Measurements from ENCODE around the gene GPR15.
"Not testable (repeated sequence)": the region's sequence is repeated elsewhere in the genome, so short reads cannot be mapped to it uniquely, and the experiment has no call there.

GPR15 gene

DNA sequence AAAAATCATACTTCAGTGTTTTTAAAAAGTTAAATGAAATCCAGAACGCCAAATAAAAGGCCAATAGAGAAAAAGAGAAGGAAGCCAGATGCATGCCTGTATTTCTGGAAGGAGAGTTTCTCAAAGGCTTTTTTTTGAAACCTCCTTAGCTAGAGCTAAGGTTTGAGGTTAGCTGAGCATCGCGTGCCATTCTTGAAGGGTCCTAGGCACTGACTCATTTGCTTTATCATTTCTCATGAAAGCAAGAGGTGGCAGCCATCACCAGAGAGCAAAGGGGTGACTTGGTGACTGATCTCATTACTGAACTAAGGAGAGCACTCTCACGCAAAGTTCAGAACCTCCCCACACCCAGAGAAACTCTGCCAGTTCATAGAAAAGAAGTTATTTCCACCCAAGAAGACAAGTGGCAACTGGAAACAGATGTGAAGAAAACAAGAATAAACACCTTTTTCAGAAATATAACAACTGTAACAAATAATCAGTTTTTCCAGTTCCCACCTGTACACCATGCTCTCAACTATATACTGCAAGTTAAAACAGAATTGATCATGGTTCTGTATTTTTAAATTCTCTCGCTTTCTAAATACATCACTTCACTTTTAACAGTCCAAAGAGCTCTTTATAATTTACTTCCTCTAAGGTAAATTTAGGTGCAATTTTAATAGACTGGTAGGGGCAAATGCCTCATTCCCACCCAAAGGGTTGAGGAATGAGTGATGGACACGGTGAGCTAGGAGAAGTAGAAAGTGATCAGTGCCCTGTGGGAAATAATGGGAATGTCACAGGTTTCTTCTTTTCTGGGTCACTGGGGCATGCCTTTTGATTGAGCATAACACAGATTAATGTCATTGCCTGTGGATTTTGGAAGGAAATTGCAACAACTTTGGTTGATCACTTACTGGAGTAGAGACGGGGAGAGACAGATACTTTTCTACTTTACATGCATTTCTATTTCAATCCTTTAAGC is 24.7 kb downstream of the GPR15 start:
- DNase-seq (ENCODE audit: extremely low read depth in 1 of 2, low read depth in 1 of 2): peak; percentile 17 to 20

DNA sequence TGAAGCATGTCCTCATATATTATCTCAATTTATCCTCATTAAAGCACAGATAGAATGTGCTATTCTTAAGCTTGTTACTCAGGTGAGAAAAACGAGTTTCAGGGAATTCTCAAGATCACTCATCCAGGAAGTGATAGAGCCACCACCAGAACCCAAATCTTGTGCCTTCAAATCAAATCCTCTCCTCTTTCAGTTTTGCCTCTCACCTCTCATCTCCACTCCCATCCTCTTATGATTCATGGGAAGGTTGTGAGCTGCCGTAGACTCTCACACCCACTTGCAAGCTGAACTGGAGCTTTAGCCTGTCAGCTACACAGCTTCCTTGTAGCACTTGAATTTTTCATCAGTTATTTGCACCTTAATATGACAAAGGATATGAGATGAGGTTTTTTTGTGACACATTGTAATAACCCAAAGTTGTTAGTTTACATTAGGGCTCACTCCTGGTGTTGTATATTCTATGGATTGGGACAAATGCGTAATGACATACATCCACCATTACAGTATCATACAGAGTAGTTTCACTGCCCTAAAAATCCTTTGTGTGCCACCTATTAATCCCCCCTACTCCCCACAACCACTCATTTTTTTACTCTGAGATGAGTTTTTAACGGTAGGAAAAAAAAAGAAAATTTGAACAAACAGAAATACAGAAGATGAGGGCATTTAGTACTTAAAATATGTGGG is 25.7 kb downstream of the GPR15 start:
- DNase-seq (ENCODE audit: extremely low read depth in 1 of 2, low read depth in 1 of 2): no peak

DNA sequence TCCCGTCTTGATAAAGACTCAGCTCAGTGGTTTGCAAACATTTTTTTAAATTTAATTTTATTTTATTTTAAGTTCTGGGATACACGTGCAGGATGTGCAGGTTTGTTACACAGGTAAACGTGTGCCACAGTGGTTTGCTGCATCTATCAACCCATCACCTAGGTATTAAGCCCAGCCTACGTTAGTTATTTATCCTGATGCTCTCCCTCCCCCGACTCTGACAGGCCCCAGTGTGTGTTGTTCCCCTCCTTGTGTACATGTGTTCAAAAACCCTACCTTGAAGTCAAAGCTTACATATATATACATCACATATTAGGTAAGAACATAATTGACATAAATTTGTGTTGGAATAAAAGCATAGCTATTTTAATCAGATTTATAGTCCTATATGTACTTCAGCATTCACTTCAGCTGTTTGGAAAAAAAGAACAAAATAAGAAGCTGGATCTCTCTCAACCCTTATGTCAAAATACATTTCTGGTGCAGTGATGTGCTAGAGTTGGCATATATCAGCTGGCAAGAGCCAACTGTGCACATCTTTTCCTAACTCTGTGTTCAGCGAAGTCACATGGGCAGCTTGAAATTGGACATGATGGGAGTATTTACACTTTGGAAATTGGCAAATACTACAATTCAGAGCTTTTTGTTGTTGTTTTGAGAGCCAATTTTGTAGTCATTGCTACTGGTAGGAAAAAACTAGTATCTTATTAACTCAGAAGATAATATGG is 26.5 kb downstream of the GPR15 start:
- no peak for DNase-seq (ENCODE audit: extremely low read depth in 1 of 2, low read depth in 1 of 2)

DNA sequence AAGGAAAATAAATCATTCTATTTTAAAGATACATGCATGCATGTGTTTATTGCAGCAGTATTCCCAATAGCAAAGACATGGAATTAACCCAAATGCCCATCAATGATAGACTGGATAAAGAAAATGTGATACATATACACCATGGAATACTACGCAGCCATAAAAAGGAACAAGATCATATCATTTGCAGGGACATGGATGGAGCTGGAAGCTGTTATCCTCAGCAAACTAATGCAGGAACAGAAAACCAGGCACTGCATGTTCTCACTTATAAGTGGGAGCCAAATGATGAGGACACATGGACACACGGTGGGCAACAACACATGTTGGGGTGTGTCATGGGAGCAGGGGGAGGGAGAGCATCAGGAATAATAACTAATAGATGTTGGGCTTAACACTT is 28.0 kb downstream of the GPR15 start:
- DNase-seq (ENCODE audit: extremely low read depth in 1 of 2, low read depth in 1 of 2): not testable (repeated sequence)

GRCh38 chr3:98560911-98561310 is 29.1 kb downstream of the GPR15 start:
- DNase-seq (ENCODE audit: extremely low read depth in 1 of 2, low read depth in 1 of 2): no peak

DNA sequence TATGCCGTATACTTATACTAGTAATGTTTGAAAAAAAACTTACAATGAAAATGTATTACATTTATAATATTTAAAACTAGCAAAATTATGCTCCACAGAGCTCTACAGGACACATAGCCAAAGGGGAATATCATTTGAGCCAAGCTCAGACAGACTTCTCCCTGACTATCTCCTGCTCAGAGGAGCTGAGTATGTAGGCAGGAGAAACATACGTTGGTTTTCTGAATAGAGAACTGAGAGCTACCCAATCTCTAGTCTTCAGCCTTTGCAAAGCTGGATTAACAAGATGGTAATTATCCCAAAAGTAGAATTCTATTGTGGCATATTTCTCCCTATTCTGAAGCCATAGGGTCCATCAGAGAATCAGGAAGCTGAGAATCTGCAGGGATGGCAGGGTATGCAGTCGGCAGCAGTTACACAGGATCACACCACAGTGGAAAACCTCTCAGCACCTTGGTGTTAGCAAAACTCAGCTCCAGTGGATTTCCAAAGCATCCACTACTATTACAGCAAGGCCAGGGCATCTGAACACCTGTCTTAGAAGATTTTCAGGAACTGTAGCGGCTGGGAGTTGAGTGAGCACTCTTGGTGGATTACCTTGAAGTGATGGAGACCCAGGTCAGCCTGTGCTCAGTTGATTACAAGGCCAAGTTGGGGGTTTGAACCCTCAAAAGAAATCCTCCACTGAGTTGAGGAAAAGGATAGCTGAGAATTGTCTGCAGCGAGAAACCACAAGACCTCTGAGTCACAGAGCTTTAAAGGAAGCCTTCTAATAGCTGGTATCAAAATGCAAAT is 30.1 kb downstream of the GPR15 start:
- no peak for DNase-seq (ENCODE audit: extremely low read depth in 1 of 2, low read depth in 1 of 2)

DNA sequence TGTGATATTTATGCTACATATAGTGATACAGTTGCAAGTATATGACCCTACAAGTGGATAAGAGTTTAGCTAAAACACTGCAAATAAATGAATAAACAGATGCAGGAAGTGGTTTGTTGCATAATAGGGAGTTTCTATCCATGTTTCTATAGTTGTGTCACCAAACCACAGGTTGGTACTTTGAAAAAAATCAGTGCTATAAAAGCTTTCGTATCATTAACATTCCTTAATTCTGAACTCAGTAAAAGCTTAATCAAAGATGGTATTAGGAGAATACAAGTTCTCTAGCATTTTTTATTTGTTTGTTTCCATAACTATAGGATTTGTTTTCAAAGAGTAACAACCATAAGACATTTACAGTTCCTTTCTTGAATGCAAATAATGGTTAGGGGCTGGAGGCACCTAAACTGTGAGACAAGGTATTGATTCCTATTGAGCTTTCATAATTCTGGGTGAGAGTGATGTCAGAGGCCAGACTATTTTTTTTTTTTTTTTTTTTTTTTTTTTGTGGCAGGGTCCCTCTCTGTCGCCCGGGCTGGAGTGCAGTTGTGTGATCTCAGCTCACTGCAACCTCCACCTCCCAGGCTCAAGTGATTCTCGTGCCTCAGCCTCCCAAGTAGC is 32.0 kb downstream of the GPR15 start:
- DNase-seq (ENCODE audit: extremely low read depth in 1 of 2, low read depth in 1 of 2): no peak

- DNase-seq (ENCODE audit: extremely low read depth in 1 of 2, low read depth in 1 of 2): no peak
Measured at GRCh38 chr3:98564282-98565005, 32.7 kb downstream of the GPR15 start.

GRCh38 chr3:98565237-98565643 is 33.5 kb downstream of the GPR15 start:
- DNase-seq (ENCODE audit: extremely low read depth in 1 of 2, low read depth in 1 of 2): no peak

GRCh38 chr3:98565843-98566242 is 34.1 kb downstream of the GPR15 start:
- DNase-seq (ENCODE audit: extremely low read depth in 1 of 2, low read depth in 1 of 2): no peak

GRCh38 chr3:98567666-98568270 is 36.0 kb downstream of the GPR15 start:
- DNase-seq (ENCODE audit: extremely low read depth in 1 of 2, low read depth in 1 of 2): no peak

- no peak for DNase-seq (ENCODE audit: extremely low read depth in 1 of 2, low read depth in 1 of 2)
Measured at GRCh38 chr3:98568402-98568801, 36.6 kb downstream of the GPR15 start.

- DNase-seq (ENCODE audit: extremely low read depth in 1 of 2, low read depth in 1 of 2): no peak
Measured at GRCh38 chr3:98573181-98573728, 41.5 kb downstream of the GPR15 start.

- DNase-seq (ENCODE audit: extremely low read depth in 1 of 2, low read depth in 1 of 2): no peak
Measured at GRCh38 chr3:98574132-98574531, 42.4 kb downstream of the GPR15 start.

DNA sequence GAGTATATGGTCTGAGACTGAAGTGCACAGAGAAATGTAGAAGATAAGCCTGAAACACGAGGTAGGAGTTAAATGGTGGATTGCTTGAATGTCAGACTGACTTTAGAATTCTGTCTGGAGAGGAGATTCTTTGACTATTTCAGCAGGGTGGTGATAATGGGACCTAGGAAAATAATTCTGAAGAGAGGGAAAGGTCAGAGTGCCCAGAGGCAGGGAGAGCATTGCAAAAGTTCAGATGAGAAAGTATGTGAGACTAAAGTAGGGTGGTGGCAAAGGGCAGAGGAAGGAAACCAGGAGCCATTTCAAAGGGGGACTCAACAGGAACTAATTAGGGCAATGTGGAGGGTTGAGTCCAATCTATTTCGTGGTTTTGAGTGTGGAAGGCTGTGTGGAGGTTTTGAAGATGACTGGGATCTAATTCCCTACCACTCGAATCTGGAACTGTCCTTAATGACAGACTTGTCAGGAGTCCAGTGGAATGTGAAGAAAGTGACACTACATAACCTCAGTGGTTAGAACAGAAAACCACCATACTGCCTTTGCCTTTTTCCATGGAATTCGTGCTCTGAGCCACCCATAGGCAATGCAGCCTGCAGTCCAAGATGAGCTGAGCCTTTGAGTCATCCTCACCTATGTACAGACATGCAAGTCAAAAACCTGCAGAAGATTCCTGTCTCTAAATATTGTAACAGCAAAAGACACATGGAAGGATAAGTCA is 45.6 kb downstream of the GPR15 start:
- DNase-seq (ENCODE audit: extremely low read depth in 1 of 2, low read depth in 1 of 2): no peak

DNA sequence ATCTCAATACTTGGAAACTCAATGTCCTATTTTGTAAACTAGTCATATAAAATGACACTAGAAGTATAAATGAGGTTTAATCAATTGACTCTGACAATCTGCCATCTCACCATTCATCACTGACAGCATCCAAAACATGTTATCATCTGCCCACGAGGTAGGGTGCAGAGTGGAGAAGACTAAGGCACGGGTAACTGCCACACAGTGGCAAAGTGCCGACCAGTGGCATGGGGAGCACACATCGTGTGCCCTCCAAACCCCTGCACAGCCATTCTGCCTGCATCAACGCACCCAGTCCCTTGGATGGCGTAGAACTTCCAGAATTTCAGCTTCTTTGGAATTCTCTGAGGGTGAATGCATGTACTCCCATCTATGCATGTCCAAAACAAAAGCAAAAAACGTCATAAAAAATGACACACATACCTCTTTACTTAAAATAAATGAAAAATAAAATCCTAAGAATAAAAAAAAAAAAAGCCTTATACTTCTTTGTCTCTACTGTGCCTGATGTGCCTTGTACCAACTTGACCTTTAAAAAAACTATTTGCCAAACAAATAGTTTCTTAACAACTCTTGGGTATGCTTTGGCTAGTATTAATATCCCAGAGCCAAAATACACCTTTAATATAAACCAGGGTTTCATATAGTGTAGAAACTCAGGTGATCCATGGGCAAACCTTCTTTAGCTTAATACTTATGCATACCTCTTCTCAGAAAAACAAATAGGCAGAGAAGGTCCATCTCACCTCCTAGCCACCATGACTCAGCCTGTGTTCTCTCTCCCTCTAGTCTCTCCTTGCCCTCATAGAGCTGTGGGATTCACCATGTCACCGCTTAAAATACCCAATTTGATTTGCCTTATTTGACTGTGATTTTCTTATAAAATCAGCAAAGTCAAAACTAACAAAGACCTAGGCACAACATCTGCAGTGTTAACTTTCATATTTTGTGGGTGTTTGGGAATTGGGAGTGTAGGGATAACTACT is 48.9 kb downstream of the GPR15 start:
- no peak for DNase-seq (ENCODE audit: extremely low read depth in 1 of 2, low read depth in 1 of 2)

- no peak for DNase-seq (ENCODE audit: extremely low read depth in 1 of 2, low read depth in 1 of 2)
Measured at GRCh38 chr3:98581474-98581873, 49.7 kb downstream of the GPR15 start.
